HG03060 (cell line): Measurements from ENCODE around the gene GOT1.

ENCODE experiments used
- ATAC-seq: cut with Tn5 transposase; IDR thresholded peaks from one replicate; pipeline ENCODE4 v1.9.1; 2021; ENCODE audit warnings: low read depth, moderate number of reproducible peaks; ENCODE audit not compliant: unreplicated experiment

The GOT1 gene

GRCh38 chr10:99399664-99400063 is 30.8 kb downstream of the GOT1 start:
- ATAC-seq = no peak

DNA sequence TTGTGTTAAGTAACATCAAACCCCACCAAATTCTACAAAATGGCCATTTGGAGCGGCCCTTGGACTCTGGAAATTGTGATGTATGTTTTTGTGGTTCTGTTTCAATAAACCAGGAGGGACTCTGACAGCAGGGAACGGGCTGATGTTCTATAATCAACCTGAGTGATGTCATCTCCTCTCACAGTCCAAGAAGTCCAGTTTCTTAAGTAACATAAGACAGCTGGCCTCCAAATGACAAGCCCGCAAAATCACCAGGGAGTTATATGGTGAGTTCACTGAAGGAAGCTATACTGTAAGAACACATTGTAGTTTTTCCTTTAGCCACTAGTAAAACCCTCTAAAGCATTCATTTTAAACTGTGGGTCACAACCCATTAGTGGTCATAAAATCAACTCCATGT is 34.0 kb downstream of the GOT1 start:
- no peak for ATAC-seq

DNA sequence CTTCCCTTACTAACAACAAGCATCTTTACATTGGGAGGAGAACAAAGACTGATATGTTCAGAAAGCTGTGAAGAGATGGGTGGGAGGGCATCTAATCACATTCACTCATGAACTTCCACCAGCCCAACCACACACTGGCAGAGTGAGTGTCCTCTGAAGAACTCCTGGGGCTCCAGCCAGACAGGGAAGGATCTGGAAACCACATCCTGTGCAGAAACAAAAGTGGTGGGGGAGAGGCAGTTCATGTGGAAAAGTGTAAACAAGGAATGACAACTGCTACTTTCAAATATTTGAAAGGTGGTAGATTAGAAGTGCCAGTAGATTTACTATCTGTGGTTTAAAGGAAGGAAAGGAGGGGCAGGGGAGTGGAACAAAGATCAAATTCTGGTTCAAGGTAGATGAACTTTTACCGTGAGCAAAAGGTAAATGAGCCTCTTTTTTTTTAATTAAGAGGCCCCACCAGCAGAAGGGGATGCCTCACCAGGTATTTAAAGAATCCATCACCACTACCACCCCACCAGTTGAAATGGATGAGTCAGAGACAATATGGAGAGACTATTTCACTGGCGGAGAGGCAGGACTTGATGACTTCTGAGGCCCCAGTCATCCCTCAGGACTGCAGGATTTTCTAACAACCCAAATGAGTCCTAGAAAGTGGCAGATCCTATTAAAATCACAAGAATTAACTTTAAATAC is 34.5 kb downstream of the GOT1 start:
- ATAC-seq = no peak

GRCh38 chr10:99394761-99395386 is 35.5 kb downstream of the GOT1 start:
- ATAC-seq = no peak

GRCh38 chr10:99394256-99394655 is 36.2 kb downstream of the GOT1 start:
- ATAC-seq = no peak

DNA sequence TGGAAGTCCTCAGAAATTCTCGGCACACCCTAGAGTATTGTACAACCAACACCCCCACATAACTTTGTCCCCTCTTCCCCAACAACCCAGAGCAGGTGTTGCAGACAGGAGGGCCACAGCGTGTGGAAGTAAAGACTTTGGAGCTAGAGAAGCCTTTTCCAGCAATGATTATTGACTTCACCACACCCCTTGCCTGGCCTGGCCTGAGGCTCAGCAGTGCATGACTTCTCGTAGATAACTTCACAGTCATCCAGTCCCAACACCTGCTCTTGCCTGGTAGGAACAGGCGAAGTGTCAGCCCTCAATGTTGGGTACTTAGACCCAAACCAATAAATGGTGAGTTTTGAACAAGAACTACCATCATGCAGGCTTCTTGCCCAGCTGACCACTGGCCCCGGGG is 36.7 kb downstream of the GOT1 start:
- no peak for ATAC-seq

- no peak for ATAC-seq
These were observed 37.4 kb downstream of the GOT1 start for GRCh38 chr10:99393036-99393435.

DNA sequence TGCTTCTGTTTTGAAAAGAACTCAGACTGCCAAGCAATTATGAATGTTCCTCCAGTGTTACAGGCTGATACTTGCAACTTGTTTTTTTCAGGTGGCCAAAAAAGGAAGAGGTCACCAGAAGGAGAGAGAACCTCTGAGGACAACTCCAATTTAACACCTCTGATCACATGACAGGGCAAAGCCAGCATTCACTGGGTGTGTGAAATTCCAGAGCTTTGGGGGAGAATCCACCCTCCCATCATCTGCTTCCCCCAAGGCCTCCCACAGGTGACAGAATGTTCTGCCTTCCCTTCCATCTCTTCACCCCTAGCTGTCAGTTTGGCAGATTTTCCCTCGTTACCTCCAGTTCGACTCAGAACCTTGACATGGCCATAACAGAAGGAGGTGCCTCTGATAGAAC is 39.1 kb downstream of the GOT1 start:
- no peak for ATAC-seq

DNA sequence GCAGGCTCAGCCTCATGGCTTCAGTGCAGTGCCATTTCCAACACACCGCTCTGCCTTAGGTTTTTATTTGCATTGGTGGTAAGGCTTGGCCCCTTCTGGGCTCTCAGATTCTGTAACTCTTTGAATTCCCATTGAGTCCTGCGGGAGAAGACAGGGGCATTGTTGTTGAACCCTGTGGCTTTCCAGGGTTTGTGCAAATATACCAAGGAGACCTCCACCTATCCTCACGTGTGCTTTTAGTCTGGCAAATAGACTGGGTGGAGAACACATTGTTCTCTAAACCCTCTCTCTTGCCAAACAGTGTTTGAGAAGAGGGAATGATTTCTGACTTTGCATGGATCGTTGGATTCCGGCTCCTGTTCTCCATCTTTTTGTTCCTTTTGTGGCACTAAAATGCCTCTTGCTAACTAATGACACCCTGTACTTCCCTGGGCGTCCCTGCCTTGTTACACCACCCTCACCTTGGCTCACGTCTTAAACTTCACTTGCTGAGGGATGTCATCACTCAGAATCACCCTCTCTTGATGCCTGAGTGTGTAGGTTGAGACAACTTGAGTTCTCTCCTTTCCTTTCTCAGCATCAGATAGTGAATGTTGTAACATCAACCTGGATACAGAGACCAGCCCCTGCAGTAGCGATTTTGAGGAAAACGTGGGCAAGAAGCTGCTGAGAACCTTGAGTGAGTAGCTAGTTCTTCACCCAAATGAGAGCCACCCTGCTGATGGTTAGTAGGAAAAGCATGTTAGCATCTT is 40.5 kb downstream of the GOT1 start:
- ATAC-seq = no peak

DNA sequence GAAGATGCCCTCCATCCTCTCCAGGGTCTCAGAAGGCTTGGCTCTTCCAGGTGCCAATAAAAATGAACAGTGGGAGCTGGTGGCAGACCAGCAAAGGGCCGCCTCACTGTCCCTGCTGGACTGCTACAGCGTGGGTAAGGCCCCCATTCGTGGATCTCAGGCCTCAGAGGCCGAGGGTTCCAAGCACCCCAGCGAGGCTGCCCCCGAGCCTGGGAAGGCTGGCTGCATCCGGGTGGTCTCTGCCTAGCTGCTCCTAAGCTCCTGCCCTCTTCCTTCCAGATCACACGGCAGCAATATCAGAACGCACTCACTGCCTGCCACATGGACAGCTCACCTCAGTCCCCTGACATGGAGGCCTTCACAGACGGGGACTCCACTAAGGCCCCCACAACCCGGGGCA is 42.9 kb downstream of the GOT1 start:
- no peak for ATAC-seq

GRCh38 chr10:99387071-99387470 is 43.4 kb downstream of the GOT1 start:
- no peak for ATAC-seq

- no peak for ATAC-seq
These were observed 48.2 kb downstream of the GOT1 start for GRCh38 chr10:99382176-99382575.

DNA sequence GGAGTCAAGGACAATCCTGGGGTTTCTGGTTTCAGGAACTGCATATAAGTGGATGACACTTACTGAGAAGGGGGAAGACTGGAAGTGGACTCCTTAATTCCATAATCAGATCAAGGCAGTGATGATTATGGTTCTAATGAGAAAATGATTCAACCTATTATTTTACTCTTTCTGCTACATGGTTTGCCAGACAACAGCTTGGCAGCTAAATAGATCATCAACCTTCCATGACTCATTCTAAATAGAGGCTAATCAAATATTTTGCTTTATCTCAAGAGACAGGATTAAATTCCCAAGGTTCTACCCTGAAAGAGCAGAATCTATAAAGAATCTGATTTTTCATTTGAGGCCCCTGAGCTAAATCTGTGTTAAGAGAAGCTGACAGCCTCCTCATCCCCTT is 55.0 kb downstream of the GOT1 start:
- no peak for ATAC-seq

GRCh38 chr10:99374972-99375371 is 55.5 kb downstream of the GOT1 start:
- ATAC-seq = no peak

GRCh38 chr10:99374526-99374925 is 55.9 kb downstream of the GOT1 start:
- no peak for ATAC-seq

DNA sequence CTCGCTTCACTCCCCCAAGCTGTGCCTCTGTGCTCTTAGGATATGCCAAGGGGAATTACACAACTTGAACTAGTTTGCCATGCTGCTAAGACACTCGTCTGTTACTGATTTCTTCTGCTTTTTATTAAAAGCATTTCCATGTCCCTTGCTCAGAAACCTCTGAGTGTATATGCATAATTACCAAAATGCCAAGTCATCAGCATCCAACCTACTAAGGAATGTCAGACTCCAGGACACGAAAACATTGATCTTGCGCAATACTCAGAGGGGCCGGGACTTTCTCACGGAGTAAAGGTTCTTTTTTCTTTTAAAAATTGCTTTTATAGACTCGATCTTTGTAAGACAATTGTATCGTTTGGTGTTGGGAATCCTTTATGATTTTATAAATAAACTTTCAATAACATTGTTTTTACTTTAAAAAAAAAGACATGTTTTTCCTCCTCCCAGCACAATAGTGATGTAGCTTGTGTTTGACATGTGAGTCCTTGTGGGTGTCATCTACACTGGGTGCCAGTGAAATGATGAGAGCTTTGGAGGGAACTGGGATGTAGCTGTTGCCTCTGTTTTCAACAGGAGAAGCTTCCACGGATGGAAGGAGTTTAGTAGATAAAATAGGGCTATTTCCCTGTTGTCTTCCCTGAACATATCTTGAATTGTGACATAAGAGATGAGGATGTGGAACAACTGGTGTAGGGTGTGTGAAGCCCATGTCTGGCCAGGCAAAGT is 57.7 kb downstream of the GOT1 start:
- ATAC-seq = no peak

DNA sequence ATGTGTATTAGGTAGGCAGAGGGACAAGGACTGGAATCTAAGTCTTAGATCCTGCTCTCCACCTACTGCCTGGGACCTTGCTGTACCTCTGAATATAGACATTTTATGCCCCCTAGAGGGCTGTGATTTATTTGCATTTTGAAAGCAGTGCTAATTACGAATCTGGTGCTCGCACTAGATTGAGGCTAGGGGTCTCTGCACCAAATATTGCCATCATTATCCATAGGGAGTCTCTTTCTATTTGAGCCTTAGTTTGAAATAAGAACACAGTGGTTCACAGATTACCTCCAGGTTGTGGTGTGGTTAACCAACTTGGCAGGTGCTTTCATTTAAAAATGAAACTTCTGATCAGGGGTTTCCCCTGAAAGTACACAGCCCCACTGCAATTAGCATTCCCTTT is 59.4 kb downstream of the GOT1 start:
- ATAC-seq = peak; percentile 78

DNA sequence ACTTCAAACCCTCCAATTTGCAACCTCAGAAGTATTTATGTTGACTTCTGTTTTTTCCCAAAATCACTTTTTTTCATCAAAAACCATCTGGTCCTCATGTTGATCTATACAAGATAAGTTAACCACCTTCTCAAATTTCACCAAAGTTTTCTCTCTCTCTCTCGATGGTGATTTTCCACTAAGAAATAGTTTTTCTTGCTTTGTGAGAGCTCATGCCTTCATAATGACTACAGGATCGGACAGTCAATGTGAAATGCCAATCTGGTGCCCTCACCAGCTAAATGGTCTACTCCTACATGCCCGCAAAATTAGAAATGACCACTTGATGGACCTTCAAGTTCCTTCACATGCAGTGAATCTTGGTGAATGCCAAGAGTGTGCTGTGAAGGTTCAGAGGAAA is 60.9 kb downstream of the GOT1 start:
- ATAC-seq = no peak

DNA sequence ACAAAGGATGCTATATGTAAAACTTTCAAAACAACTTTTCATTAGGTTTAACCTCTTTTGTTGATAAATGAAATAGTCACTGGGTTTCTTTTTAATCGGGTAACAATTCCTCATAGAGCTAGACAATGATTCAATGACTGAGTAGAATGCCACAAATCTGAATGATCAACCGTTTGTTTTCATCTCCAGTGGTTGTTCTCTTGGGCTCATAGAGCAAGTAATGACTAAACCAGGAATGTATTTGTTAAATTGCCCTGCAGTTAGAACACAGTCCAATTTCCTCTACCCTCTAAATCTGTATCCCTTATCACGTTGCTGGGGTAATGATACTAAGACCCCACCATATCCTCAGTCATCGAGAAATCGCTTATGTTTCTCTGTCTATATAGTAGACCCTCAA is 61.3 kb downstream of the GOT1 start:
- ATAC-seq = no peak

- no peak for ATAC-seq
These were observed 61.8 kb downstream of the GOT1 start for GRCh38 chr10:99368646-99369045.

GRCh38 chr10:99366666-99367065 is 63.8 kb downstream of the GOT1 start:
- ATAC-seq = no peak
